Measurements from ENCODE around the gene KAT6B.

KAT6B gene

GRCh38 chr10:74994854-74995253 is 168.5 kb downstream of the KAT6B start:
- no peak for DNase-seq

DNA sequence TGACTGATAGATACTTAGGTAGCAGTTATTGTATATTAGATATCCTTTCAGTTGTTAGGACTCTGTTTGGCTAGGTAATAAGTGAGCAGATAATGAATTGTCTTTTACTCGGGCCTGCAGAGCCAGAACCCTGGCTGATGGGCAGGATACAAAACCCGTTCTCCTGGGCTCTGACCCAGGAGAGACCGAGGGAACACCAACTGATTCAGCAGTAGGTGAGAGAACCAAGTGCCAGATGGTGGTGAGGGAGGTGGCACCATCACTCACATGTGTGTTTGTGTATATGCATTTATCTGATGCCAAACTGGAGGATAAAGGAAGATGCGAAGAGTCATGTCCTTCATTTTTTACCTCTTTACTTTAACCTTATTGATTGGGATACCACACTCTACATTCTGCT is 169.4 kb downstream of the KAT6B start:
- DNase-seq = no peak

GRCh38 chr10:74997163-74997562 is 170.8 kb downstream of the KAT6B start:
- no peak for DNase-seq

DNA sequence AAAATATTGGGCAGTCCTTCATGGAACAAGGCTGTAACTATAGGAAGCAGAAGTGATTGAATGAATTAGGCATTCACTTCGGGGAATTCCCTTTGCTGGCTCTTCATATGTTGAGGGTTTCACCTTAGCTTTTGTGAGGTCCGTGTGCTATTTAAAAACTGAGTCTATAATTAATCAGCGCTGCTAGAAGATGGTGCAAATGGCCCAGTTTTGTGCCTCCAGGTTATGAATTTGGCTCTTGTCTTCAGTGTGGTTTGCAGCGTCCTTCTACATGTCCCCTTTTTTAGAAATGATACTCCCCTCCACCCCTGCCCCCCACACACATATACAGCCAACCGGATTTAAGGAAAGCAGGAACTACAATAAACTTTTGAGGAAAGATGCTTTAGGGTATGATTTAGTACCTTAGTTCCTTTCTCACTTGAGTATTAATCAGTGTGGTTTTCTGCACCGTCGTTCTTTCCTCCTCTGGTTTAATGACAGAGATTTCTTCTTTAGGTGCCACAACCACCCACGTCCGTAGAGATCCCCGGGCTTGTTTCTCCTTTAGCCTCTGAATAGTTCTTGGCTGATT is 174.4 kb downstream of the KAT6B start:
- no peak for DNase-seq

GRCh38 chr10:75001715-75002350 is 175.4 kb downstream of the KAT6B start:
- no peak for DNase-seq

GRCh38 chr10:75002351-75002725 is 175.9 kb downstream of the KAT6B start:
- DNase-seq = no peak

DNA sequence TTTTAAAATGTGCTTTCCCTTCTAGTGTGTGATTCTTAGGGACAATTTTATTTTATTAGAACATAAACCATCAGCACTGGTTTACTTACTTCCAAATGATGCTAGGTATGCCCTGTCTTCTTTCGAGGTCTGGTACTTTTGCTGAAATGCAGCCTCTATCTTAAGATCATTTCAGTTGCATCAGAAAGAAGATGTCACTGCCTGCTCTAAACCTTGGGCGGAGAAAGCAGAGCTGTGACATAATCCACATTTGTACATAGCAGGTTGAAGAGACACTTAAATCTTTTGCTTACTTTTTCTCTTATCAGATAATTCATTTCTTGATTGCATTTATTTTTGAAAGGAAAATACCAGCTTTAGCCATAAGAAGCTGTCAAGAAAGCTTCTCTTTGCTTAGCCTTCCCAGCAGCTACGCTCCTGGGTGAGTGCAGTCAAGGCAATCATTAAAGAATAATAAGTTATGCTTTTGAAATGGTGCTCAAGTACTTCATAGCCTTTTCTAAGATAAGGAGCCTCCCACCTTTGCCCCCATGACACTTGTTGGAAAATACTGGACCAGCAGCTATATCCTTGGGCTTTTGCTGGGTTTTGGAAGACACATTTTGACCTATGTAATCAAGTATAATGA is 176.7 kb downstream of the KAT6B start:
- no peak for DNase-seq

DNA sequence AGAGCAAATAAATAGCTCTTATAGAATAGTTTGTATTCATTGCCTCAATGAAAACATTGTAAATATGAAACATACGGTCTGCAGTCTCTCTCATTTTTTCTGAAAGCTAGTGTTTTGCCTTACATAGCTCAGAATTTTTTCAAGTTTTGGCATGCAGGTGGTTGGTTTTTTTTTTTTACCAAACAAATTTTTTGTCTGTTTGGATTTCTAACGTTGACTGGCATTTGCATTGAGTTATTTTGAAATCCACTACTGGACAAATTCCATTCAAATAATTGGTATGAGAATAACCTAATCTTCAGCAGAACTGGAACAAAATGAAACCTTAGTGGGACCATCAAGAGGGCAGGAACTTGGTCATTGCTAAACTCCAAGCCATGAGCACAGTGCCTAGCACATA is 177.5 kb downstream of the KAT6B start:
- DNase-seq = no peak

GRCh38 chr10:75007646-75008045 is 181.2 kb downstream of the KAT6B start:
- no peak for DNase-seq

DNA sequence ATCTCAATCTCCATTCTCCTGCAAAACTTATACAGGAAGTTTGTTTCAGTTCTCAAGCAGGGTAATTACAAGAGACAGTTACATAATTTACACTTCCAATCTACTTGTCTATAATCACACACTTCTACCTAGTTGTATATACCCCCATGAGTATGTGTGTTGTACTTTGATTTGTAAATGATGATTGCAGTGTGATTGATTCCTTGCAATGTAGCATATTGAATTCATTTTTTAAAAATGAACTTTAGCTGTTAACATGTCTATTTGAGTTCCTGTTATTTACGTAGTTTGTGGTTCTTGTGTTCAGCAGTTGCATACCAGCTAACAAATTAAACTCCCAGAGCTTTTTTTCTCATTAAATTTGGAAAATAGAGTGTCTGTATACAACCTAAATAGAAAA is 182.6 kb downstream of the KAT6B start:
- DNase-seq = no peak

DNA sequence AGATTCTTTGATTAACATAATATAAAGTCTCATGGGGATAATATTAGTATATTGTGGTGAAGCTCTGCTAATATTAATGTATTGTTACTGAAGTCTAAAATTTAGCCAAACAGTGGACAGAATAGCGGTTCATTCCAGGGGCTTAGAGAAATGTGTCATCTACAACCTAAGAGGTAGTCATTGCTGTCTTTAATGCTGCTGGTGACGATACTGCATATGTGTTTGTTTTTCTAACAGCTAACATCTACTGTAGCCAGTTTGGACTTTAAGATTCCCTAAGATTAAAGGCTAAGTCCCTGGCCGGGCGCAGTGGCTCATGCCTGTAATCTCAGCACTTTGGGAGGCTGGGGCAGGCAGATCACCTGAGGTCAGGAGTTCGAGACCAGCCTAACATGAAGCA is 183.0 kb downstream of the KAT6B start:
- no peak for DNase-seq

- no peak for DNase-seq
Measured at GRCh38 chr10:75010373-75010772, 184.0 kb downstream of the KAT6B start.

DNA sequence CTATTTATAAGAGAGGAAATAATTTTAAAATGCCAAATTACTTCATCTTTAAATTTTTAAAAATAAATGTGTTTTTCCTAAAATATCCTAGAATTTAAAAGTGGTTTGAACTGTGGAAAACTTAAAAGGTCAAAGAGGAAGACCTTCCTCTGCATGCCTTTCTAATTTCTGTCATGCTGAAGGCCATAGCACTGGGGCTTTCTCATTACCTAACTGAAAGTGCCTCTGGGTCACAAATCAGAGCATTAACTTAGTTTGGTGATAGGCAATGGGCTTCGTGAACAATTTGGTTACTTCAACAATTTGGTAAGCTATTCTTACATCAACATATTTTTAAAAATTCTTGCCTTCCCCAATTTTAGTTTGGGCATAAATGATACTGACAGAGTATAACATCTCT is 184.8 kb downstream of the KAT6B start:
- DNase-seq = no peak

- no peak for DNase-seq
Measured at GRCh38 chr10:75012471-75012870, 186.1 kb downstream of the KAT6B start.

DNA sequence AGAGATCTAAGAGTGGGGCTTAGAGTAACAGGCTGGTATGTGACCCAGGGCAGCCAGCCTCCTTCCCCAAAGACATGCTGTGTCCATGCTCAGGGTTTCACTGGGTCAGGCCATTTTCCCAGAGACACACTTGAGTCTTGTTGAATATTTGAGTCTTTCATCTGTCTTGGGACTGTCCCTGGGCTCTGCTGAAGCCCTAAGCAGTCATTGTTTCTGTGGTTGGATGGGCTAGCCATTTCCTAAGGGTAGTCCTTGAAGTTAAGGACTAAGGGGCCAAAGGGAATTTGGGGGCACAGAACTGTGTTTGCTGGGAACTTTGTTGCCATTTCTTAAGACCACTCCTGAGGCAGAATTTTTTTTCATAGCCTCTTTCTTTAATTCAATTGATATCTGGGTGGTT is 186.6 kb downstream of the KAT6B start:
- no peak for DNase-seq

- DNase-seq = no peak
Measured at GRCh38 chr10:75013522-75013921, 187.1 kb downstream of the KAT6B start.

GRCh38 chr10:75014516-75015230 is 188.3 kb downstream of the KAT6B start:
- DNase-seq = no peak

DNA sequence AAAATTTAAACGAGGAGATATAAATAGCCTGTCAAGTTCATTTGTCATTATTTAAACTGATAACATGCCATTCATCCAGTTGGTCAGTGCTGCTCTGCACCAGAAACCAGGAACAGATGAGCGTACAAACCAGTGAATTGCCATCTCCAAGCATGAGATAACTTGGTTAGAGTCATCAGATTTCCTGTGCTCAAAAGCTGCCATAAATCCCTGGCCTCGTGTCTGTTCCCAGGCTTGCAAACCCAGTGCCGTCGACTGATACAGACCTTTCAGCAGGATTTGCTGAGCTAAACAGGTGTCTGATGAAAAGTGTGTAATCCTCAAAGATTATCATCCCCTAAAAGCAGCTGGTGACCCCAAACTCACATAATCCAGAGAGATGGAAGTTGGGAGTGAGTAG is 189.0 kb downstream of the KAT6B start:
- DNase-seq = no peak

DNA sequence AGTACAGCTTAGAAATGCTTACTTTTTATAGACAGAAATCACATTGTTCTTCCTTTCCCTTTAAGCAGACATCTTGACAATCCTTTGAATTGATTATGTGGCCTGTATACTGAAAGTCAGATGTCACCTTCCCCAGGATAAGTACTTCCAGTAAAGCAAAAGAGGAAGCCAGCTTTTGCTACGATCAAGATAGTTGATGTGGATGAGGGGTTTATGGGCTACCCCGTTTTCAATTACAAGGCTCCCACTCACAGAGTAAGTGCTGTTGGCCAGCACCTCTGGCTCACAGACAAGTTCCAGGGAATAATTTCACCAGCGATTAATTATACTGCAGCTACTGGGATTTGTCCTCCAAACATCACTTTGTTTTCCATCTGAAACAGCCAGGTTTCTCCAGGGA is 189.9 kb downstream of the KAT6B start:
- peak in 1 of 2 experiments; percentile 49 for DNase-seq

DNA sequence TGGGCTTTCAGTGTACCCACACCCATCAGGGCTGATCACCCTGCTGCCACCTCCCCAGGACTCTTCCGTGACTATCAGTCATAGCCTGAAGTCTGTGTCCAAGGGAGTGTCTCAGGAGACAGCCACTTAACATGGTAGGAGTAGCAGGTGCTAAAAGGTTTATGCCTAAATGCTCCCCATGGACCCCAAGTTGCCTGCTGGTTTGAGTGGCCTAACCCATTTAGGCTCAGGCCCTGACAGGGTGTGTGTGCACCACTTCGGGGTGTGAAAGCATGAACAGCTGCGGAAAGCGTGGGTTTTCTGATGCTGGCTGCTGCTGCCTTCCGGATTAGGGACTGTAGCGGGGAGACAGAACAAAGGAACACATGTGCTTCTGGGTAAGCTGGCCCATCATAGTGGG is 191.9 kb downstream of the KAT6B start:
- no peak for DNase-seq

DNA sequence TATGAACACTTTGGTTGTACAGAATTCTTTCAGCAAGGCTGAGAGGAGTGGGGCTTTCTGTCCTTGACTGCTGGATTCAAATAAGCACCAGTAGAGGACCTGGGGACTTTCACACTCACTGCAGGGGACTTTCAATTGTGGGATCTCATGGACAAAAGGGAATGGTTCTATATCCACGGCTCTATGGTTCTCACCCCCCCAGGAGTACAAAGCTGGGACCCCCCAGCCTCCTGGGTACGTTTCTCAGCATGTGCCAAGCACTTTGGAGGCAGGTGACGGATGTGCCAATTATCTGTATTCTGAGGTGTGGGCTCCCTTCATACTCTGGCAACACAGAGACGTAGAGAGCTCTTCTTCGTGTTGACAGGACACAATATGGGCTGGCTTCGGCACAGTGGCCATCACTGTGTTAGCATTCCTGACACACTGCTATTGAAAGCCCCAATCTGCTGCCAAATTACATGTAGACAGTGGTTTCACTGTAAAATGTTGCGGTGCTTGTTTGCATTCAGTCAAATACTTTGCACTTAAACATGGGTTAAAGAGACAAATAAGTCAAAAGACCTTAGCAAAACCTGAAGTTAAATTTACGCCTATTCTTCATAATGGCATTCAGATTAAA is 192.4 kb downstream of the KAT6B start:
- DNase-seq = no peak

GRCh38 chr10:75019370-75019769 is 193.0 kb downstream of the KAT6B start:
- peak; percentile 51 to 71 for DNase-seq

DNA sequence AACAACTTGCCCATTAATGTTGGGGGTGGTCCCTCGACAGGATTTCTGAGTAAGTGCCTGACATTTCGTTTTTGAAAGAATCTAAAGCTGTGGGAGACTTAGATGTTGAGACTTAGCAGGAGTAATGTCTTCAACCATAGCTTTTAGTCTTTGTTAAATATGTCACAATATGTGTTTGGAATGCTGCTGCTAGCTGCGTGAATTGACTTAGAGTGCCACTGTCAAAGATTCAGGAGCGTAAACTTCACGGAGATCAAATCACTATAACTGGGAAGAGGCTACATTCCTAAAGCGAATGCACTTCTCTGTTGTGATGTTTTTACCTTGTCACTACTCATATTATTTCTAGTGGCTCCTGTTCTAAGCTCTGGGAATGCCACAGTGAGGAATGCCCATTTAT is 193.8 kb downstream of the KAT6B start:
- no peak for DNase-seq
